Adrenal gland (tissue), 5 donors: ENCODE data around the gene ERN1.

Experiments used
- CTCF ChIP-seq, 6 experiments: fragments of 450-650 bp in 4 of 6; fragments of 200-600 bp in 2 of 6; sonication (generic) in 1 of 6; IDR thresholded peaks; 1 replicate in 5 of 6; 2 replicates in 1 of 6; pipeline versions ENCODE4 v1.5.1 to v1.8.0; 2016 to 2021; ENCODE audit warnings: antibody characterized with exemption in 6 of 6, mild to moderate bottlenecking in 2 of 6, moderate library complexity in 1 of 6
- POLR2A ChIP-seq, 2 donors: fragments of 450-650 bp; IDR thresholded peaks; one replicate each; pipeline ENCODE4 v1.6.1; 2017; ENCODE audit warnings: antibody characterized with exemption in 2 of 2, mild to moderate bottlenecking in 2 of 2, moderate library complexity in 1 of 2
- donor health status: DM: no; HTN: no; CAD: no.

- no peak for TF ChIP-seq CTCF (IDR thresholded peaks at IDR 0.05)
- TF ChIP-seq POLR2A (IDR thresholded peaks at IDR 0.05) = no peak
Observed at GRCh38 chr17:64067657-64068056, 62.3 kb downstream of the ERN1 start.
